SK-N-MC (cell line): ENCODE data around the gene F12.

Experiments
- EZH2 ChIP-seq: fragments of 200-600 bp; sonication (generic); IDR thresholded peaks from one replicate; pipeline ENCODE4 v1.6.1; 2017; ENCODE audit warnings: antibody characterized with exemption
- POLR2AphosphoS5 ChIP-seq: IDR thresholded peaks from 2 replicates; pipeline ENCODE4 v1.6.1; 2012; ENCODE audit warnings: mild to moderate bottlenecking, low read depth, low read length, borderline replicate concordance

- TF ChIP-seq EZH2 = no peak
- TF ChIP-seq POLR2AphosphoS5 = no peak
Measured at GRCh38 chr5:177438468-177438867, 29.1 kb upstream of the F12 start.
